H9 (cell line): ENCODE data around the gene EHD4. TPM values are rescaled to one million over a fixed set of nuclear protein-coding genes. Genes with fewer than 3 reads are reported as not detected.

Experiments used
- DNase-seq: peaks from one replicate; pipeline ENCODE4 v3.0.0-alpha.2; 2017
- H2AFZ ChIP-seq: one replicate; pipeline ENCODE4 v1.6.1; 2013; ENCODE audit warnings: mild to moderate bottlenecking, low read length, control low read depth, moderate library complexity
- H2AK5ac ChIP-seq: 2 replicates; pipeline ENCODE4 v1.6.1; 2013; ENCODE audit warnings: low read length, control low read depth, mixed read lengths; ENCODE audit not compliant: insufficient read length
- H2BK120ac ChIP-seq: one replicate; pipeline ENCODE4 v1.6.1; 2013; ENCODE audit warnings: low read depth, mild to moderate bottlenecking, low read length, control low read depth, inconsistent platforms; ENCODE audit not compliant: poor library complexity, severe bottlenecking
- H2BK12ac ChIP-seq: 2 replicates; pipeline ENCODE4 v1.6.1; 2013; ENCODE audit warnings: low read length, control low read depth, mixed read lengths, low read depth; ENCODE audit not compliant: insufficient read length
- H2BK15ac ChIP-seq: 2 replicates; pipeline ENCODE4 v1.6.1; 2013; ENCODE audit warnings: low read depth, low read length, control low read depth
- H2BK20ac ChIP-seq: one replicate; pipeline ENCODE4 v1.6.1; 2013; ENCODE audit warnings: low read depth, mild to moderate bottlenecking, low read length, control low read depth, inconsistent platforms; ENCODE audit not compliant: poor library complexity, severe bottlenecking
- H2BK5ac ChIP-seq: 2 replicates; pipeline ENCODE4 v1.6.1; 2013; ENCODE audit warnings: low read length, control low read depth, mixed read lengths; ENCODE audit not compliant: insufficient read length
- H3K14ac ChIP-seq: 2 replicates; pipeline ENCODE4 v1.6.1; 2013; ENCODE audit warnings: low read length, control low read depth; ENCODE audit not compliant: insufficient read depth
- H3K18ac ChIP-seq: 2 replicates; pipeline ENCODE4 v1.6.1; 2013; ENCODE audit warnings: low read depth, mild to moderate bottlenecking, mixed read lengths, low read length, control low read depth; ENCODE audit not compliant: insufficient read length
- H3K23ac ChIP-seq: 2 replicates; pipeline ENCODE4 v1.6.1; 2013; ENCODE audit warnings: low read length, control low read depth, mixed read lengths, low read depth; ENCODE audit not compliant: insufficient read length
- H3K23me2 ChIP-seq: 2 replicates; pipeline ENCODE4 v1.6.1; 2013; ENCODE audit warnings: low read depth, mild to moderate bottlenecking, mixed read lengths, low read length, control low read depth; ENCODE audit not compliant: insufficient read length, poor library complexity, severe bottlenecking
- H3K27ac ChIP-seq: 2 replicates; pipeline ENCODE4 v1.5.1; 2013; ENCODE audit warnings: low read length, control low read depth, mixed read lengths, low read depth; ENCODE audit not compliant: insufficient read length
- H3K27me3 ChIP-seq: 2 replicates; pipeline ENCODE4 v1.6.1; 2013; ENCODE audit warnings: low read length, control low read depth, inconsistent platforms; ENCODE audit not compliant: insufficient read depth
- H3K4ac ChIP-seq: 2 replicates; pipeline ENCODE4 v1.6.1; 2013; ENCODE audit warnings: low read depth, mild to moderate bottlenecking, control low read depth, inconsistent platforms, low read length, moderate library complexity
- H3K4me1 ChIP-seq: 2 replicates; pipeline ENCODE4 v1.6.1; 2013; ENCODE audit warnings: low read length, control low read depth, inconsistent platforms; ENCODE audit not compliant: insufficient read depth
- H3K4me2 ChIP-seq: 2 replicates; pipeline ENCODE4 v1.6.1; 2013; ENCODE audit warnings: low read length, control low read depth, mixed read lengths; ENCODE audit not compliant: insufficient read length, insufficient read depth
- H3K56ac ChIP-seq: 2 replicates; pipeline ENCODE4 v1.6.1; 2013; ENCODE audit warnings: low read depth, mild to moderate bottlenecking, mixed read lengths, low read length, control low read depth; ENCODE audit not compliant: insufficient read length
- H3K79me1 ChIP-seq: 2 replicates; pipeline ENCODE4 v1.6.1; 2013; ENCODE audit warnings: low read depth, mild to moderate bottlenecking, moderate library complexity, low read length, control low read depth, inconsistent platforms; ENCODE audit not compliant: insufficient read depth, poor library complexity, severe bottlenecking
- H3K79me2 ChIP-seq: 2 replicates; pipeline ENCODE4 v1.6.1; 2013; ENCODE audit warnings: low read length, control low read depth, inconsistent platforms; ENCODE audit not compliant: insufficient read depth
- H3K9ac ChIP-seq: 2 replicates; pipeline ENCODE4 v1.6.1; 2013; ENCODE audit warnings: low read length, control low read depth, mixed read lengths; ENCODE audit not compliant: insufficient read length; ENCODE audit errors: extremely low read depth
- H3K9me3 ChIP-seq: one replicate; pipeline ENCODE4 v1.6.1; 2013; ENCODE audit warnings: low read depth, low read length, inconsistent platforms; ENCODE audit not compliant: control insufficient read depth
- H3T11ph ChIP-seq: one replicate; pipeline ENCODE4 v1.6.1; 2013; ENCODE audit warnings: mild to moderate bottlenecking, low read length, control low read depth, inconsistent platforms
- H4K20me1 ChIP-seq: one replicate; pipeline ENCODE4 v1.6.1; 2013; ENCODE audit not compliant: control insufficient read depth, insufficient read length, insufficient read depth
- H4K5ac ChIP-seq: 2 replicates; pipeline ENCODE4 v1.6.1; 2013; ENCODE audit warnings: low read depth, mild to moderate bottlenecking, mixed read lengths, low read length, control low read depth; ENCODE audit not compliant: insufficient read length
- H4K8ac ChIP-seq: replicated peaks from 2 replicates; pipeline ENCODE4 v1.6.1; 2013; ENCODE audit warnings: low read length, control low read depth, mixed read lengths, low read depth; ENCODE audit not compliant: insufficient read length
- H4K91ac ChIP-seq: 2 replicates; pipeline ENCODE4 v1.6.1; 2013; ENCODE audit warnings: low read depth, mild to moderate bottlenecking, moderate library complexity, mixed read lengths, low read length, control low read depth; ENCODE audit not compliant: insufficient read length
- H3K27ac Mint-ChIP-seq, 3 experiments: 2 replicates in 2 of 3; 3 replicates in 1 of 3; pipeline ENCODE4 v1.8.0; 2020 to 2021; ENCODE audit warnings: mixed read lengths in 3 of 3, mild to moderate bottlenecking in 1 of 3, moderate library complexity in 1 of 3
- H3K27me3 Mint-ChIP-seq: 2 replicates; pipeline ENCODE4 v1.8.0; 2021; ENCODE audit warnings: low read depth, mild to moderate bottlenecking, moderate library complexity, mixed read lengths
- H3K36me3 Mint-ChIP-seq, 3 experiments: 2 replicates in 2 of 3; 3 replicates in 1 of 3; pipeline ENCODE4 v1.8.0; 2020 to 2021; ENCODE audit warnings: low read depth in 3 of 3, mixed read lengths in 3 of 3; ENCODE audit not compliant: insufficient read depth in 1 of 3
- H3K4me1 Mint-ChIP-seq, 2 experiments: 2 replicates each; pipeline ENCODE4 v1.8.0; 2020; ENCODE audit warnings: mixed read lengths in 2 of 2
- H3K4me3 Mint-ChIP-seq, 2 experiments: 2 replicates in 1 of 2; 3 replicates in 1 of 2; pipeline ENCODE4 v1.8.0; 2020 to 2021; ENCODE audit warnings: mild to moderate bottlenecking in 2 of 2, mixed read lengths in 2 of 2, moderate library complexity in 1 of 2
- H3K9me3 Mint-ChIP-seq, 2 experiments: 2 replicates in 1 of 2; 3 replicates in 1 of 2; pipeline ENCODE4 v1.8.0; 2020; ENCODE audit warnings: mild to moderate bottlenecking in 2 of 2, mixed read lengths in 2 of 2, moderate library complexity in 1 of 2
- WGBS: extraction: QIAGEN DNeasy Blood & Tissue Kit; methylation state at CpG from one replicate; pipeline ENCODE4 v1.1.7; 2013; ENCODE audit warnings: missing lambda C conversion rate, low lambda C conversion rate, mixed read lengths; ENCODE audit not compliant: insufficient read length; ENCODE audit errors: extremely low coverage; 5-methylcytosine and 5-hydroxymethylcytosine counted together
- total RNA-seq: library from RNA; stranded (reverse); gene quantifications from 2 replicates; pipeline ENCODE4 v1.2.1, GENCODE V29; 2021
- TF ChIP-seq, protein P1 (sequence below): fragments of 200-600 bp; sonication (generic); conservative IDR thresholded peaks from 3 replicates; pipeline ENCODE4 v1.8.0; 2021; ENCODE audit warnings: antibody characterized with exemption, mild to moderate bottlenecking

EHD4 gene
- total RNA-seq, 1 experiment from 2014 or later: 22.9 TPM

GRCh38 chr15:41918506-41919126 is 53.7 kb downstream of the EHD4 start:
- Histone ChIP-seq H4K20me1 (no peaks in the 10 kb centered on the region), H2AK5ac (no peak overlapping the region), H2BK12ac (no peak overlapping the region), H4K91ac (no peak overlapping the region), H2BK20ac (no peak overlapping the region), H2BK5ac (no peak overlapping the region), H3K56ac (no peak overlapping the region), H2BK120ac (no peak overlapping the region), H3K4me2 (no peak overlapping the region), H3K9me3 (no peaks in the 10 kb centered on the region), H4K8ac (no peak overlapping the region), H3K4ac (no peak overlapping the region), H3K4me1 (no peaks in the 10 kb centered on the region), H3K27me3 (no peaks in the 10 kb centered on the region), H3T11ph (no peak overlapping the region), H3K9ac (no peak overlapping the region), H3K79me1 (no peaks in the 10 kb centered on the region), H3K23ac (no peak overlapping the region), H2AFZ (no peak overlapping the region), H3K14ac (no peak overlapping the region), H3K27ac (no peak overlapping the region), H2BK15ac (no peak overlapping the region), H3K23me2 (no peaks in the 10 kb centered on the region), H3K18ac (no peak overlapping the region), H4K5ac (no peak overlapping the region), H3K79me2 (no peaks in the 10 kb centered on the region)
- Mint-ChIP-seq H3K27me3 (no peaks in the 10 kb centered on the region), H3K27ac (no peak overlapping the region; a peak in 1 of 7 replicates), H3K4me3 (no peak overlapping the region), H3K4me1 (0 out of 4 replicates have a peak, but pooled peaks cover 0 to 1% of the 10 kb centered on the region in 2 experiments), H3K9me3 (no peaks in the 10 kb centered on the region), H3K36me3 (peaks cover 4 to 30% (median 20%) of the 10 kb centered on the region in 3 experiments; a peak in 6 of 7 replicates)
- DNase-seq: no peak
- TF ChIP-seq, protein P1, sequence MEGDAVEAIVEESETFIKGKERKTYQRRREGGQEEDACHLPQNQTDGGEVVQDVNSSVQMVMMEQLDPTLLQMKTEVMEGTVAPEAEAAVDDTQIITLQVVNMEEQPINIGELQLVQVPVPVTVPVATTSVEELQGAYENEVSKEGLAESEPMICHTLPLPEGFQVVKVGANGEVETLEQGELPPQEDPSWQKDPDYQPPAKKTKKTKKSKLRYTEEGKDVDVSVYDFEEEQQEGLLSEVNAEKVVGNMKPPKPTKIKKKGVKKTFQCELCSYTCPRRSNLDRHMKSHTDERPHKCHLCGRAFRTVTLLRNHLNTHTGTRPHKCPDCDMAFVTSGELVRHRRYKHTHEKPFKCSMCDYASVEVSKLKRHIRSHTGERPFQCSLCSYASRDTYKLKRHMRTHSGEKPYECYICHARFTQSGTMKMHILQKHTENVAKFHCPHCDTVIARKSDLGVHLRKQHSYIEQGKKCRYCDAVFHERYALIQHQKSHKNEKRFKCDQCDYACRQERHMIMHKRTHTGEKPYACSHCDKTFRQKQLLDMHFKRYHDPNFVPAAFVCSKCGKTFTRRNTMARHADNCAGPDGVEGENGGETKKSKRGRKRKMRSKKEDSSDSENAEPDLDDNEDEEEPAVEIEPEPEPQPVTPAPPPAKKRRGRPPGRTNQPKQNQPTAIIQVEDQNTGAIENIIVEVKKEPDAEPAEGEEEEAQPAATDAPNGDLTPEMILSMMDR: no peak
- no CpG with 5 or more reads among the region's 8 CpGs for WGBS
